HG03159 (cell line): ENCODE measurements around the gene ISL1.

Experiments
- ATAC-seq: cut with Tn5 transposase; IDR thresholded peaks from one replicate; pipeline ENCODE4 v1.9.1; 2021; ENCODE audit warnings: mild to moderate bottlenecking, moderate library complexity; ENCODE audit not compliant: unreplicated experiment

The ISL1 gene

DNA sequence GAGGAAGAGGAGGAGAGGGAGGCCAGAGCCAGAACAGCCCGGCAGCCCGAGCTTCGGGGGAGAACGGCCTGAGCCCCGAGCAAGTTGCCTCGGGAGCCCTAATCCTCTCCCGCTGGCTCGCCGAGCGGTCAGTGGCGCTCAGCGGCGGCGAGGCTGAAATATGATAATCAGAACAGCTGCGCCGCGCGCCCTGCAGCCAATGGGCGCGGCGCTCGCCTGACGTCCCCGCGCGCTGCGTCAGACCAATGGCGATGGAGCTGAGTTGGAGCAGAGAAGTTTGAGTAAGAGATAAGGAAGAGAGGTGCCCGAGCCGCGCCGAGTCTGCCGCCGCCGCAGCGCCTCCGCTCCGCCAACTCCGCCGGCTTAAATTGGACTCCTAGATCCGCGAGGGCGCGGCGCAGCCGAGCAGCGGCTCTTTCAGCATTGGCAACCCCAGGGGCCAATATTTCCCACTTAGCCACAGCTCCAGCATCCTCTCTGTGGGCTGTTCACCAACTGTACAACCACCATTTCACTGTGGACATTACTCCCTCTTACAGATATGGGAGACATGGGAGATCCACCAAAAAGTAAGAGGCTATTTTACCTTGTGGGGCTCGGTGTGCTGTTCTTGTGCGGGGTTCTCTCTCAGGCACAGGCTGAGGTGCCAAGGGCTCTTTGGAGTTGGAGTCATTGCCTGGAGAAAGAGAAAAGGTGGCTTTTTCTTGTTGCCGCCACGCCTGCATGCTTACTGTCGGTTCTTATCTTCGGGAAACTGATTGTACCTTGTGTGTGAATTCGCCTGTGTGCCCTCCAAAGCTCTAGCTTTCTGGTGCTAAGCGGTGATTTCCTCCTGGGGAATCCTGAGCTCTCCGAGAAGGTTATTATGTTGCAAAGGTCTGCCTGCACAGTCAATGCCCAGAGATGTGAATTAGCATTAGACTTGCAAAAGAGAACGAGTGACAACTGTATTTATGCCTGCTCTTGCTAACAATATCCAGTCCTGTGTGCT, at the start of gene ISL1:
ISL1 (plus strand) TSS at position 318 of the 991 bp plus-strand sequence; CDS start at position 542, 224 bp downstream.
- no peak for ATAC-seq

DNA sequence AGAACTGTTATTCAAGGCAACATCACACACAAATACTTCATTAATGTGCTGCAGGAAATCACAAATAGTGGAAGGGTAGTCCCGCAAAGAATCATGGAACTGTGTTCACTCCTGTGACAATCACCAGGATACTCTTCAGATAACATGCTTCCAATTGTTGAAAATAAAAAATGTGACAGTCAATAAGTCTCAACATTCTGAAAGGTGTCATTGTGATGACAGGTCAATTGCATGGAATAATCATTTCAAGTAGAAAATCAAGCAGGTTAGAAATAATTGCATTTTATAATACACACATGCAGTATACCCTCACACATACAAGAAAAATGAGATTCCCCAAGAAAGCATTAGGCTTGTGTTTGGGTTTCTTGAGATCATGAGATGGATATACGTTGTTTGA, 46.4 kb upstream of the ISL1 start:
- ATAC-seq, result no peak

DNA sequence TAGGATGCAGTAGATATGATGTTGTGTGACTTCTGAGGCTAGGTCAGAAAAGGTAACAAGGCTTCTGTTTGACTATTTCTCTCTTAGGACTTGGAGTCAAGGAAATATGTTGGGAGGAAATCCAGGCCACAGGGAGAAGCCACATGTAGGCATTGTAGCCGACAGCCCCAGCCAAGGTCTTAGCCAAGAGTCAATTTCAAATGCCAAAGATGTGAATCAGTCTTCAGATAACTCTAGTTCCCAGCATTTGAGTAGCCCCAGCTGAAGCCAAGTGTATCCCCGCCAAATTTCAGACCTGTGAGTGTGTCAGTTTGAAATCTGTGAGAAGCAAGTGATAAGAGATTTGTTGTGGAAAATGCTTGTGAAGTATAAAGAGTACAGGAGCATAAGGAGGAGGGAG, 38.1 kb upstream of the ISL1 start:
- ATAC-seq, result no peak

DNA sequence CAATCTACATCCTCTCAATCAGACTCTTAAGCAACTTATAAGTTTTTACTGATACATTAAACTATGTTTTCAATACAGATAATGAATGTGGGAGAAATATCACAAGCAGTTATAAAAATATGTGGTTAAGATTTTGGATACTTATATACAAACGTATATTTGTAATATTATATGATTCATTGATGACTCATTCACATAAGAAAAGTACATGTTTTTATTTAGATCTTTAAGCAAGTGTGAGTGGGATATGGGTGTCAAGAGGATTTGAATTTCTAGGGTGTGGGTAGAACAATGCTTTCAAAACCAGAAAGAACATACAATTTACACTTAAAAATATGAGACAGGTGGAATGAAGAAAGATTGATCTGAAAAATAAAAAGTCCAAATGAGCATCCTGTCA, 36.1 kb upstream of the ISL1 start:
- ATAC-seq, result no peak

DNA sequence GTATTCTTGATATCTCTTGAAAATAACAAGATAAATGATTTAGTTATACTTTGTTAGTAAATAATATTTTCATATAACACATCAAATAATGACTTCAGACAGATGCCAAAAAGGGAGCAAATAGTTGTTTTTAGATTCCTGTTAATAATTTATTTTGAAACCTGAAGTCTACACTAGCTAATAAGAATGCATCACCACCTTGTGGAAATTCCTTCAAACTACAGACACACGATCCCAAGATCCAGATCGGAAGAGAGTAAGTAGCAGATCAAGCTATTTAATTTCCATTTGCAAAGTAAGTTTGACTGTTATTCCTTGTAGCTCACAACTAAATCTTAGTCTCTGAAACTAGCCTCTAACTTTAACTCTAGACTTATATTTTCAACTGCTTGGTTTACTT, 35.5 kb upstream of the ISL1 start:
- no peak for ATAC-seq

DNA sequence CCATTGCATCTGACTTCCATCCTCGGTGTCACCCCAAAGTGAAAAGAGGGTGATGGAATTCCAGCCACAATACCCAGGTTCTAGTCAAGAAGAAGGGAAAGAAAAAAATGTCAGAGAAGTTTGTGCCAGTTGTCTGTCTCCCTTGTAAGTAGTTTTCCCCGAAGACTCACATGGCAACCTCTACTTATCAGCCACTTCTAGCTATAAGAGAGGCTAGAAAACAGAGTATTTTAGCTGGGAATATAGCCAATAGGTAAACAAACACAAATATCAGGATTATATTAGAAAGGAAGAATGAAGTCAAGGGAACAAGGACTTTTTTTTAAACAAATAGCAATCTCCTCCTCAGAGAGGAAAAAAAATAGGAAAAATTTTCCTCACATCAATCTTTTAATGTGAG, 12.2 kb upstream of the ISL1 start:
- no peak for ATAC-seq

DNA sequence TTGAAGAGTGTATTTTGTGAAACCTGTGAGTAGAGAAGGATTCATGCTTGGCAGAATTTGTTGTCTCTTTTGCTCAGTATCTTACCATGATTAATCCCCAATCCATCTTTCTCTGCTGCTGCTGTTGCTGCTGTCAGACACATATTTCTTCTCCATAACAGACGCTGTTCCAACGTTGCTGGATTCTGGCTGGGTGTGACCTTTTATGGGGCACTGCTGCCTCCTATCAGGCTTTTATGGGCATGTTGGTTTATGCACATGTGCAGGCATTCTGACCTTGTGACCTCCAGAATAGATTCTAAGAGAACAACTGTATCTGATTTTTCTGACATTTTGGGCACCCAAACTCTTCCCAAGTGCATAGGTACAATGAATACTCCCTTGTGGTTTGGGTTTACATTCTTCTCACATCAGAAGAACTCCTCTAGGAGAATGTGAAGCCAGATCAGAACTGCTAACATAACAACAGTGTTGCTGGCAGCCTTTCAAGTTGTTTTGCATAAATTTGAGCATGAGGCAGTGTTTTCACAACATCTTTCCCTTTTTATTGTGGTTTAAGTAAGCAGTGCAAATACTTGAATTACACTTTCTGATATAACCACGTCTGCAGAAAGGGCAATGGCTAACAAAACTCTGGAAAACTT, 9.2 kb upstream of the ISL1 start:
- ATAC-seq, result no peak

DNA sequence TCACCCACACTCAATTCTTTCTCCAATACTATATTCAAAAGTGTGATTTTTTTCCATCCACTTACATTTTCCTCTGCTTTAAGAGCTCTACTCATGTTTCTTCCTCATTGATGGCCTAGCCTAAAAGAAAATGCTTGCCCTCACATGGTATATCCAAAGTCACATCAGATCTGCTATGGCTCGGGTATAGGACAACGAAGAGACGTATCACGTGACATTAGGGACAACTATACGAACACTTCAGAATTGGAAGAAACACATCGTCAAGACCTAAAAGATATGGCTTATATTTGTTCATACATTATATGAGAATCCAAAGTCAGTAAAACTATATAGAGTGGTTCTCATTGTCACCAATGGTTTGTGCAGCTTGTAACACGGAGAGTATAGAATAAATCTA, 8.2 kb upstream of the ISL1 start:
- no peak for ATAC-seq

DNA sequence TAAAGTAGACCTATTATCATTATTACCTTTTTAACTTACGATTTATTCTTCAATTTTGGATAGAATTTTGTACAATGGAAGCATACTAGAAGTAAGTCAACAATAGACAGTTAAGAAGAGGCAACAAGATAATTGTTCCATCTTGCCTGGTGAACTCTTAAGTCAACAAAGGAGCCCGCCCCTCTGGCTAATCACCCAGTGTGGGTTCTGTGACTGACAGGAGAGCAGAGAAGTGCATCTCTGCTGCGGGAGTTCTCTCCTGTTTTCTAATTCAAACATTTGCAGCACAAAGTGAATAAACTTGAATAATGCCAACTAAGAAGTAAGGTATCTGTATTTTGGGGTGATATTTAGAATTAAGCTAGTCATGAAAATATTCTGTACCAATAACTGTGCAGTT, 6.7 kb upstream of the ISL1 start:
- ATAC-seq, result no peak

DNA sequence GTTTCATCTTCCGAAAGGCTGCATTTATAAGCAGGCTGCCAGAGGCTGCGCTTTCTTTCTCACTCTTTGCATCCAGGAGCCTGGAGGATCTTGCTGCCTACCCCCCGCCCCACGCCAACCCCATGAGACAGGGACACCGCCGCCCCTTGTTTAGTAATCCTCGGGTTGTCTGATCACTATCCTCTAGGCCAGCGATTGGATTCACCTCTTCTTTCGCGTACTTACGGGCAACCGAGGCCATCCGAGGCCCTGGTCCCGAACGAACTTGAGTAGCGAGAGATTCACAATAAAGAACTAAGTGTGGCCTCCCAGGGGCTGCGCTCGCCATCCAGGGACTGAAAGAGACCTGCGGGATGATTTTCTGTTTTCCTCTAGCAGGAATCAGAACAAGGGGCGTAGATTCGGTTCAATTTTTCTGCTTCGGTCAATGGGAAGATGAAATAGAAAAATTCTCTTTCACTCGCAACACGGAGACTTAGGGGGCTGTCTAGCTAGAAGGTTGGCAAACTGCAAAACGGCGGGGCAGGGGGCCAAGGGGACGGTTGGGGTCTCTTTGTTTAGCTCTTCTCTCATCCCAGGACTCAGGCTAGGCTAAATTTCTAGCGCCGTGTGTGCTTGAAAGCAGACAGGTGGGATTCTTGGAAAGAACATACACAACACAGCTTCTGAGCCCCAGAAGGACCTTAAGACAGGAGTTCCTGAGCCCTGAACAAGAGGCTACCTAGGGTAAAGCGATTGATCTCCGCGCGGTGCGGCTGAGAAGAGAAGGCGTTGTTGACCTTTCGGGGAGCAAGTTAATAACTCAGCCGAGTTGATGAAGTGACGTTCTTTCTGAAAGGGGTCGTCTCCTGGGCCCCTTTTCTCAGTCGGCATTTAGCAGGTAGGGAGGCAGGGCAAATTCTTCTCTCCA, 5.8 kb upstream of the ISL1 start:
- ATAC-seq, result no peak

DNA sequence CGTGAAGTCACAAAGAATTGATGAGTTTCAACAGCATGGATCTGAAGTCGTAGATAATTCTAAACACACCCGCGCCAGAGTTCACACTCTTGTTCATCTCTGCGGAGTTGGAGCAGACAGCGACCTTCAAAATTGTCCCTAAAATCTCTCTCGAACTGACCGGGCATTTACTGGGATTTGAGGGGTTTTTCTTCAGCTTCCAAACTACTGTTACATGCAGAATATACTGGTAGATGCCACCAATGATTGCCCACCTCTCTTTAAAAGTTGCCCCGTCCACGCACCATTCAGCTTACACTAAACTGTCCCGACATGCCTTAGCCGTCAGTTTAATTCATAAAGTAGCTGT, 5.2 kb upstream of the ISL1 start:
- ATAC-seq, result no peak

DNA sequence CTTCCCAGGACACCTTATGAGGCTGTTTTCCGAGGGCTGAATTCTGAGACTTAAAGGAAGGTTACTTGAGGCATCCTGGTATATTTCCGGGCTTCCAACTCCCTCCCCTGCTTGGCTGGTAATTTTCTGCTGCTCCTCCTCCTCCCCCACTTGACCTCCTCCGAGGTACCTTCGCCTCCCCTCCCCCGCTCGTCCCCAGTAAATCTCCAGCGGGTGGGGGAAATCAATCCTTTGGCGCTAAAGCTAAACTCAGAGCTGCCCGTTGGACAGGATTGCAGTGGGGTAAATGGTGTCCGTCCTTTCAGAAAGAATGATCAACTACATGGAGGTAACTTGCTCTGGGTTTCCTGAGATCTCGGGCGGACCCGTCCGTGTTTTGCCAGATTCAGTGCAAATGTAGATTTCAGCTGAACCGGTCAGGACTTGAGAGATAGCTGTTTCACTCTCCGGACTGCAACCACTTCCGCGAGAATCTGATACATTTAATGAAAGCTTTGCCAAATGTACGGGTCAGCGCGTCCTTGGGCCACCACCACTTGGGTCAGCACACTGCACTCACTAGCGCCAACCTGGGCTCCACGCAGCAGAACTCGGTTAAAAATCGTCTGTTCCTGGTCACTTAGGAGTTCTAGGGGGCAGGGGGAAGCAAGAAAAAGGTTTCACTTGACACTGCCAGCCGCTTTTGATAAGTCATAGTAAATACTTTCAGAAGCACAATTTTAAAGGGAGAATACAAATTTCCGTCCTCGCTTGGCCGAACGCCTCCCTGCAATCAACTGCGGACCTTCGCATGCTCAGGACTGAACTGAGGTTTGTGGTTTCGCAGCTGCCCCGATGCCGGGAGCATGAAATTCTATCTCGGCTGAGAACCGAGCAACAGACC, 4.6 kb upstream of the ISL1 start:
- no peak for ATAC-seq

DNA sequence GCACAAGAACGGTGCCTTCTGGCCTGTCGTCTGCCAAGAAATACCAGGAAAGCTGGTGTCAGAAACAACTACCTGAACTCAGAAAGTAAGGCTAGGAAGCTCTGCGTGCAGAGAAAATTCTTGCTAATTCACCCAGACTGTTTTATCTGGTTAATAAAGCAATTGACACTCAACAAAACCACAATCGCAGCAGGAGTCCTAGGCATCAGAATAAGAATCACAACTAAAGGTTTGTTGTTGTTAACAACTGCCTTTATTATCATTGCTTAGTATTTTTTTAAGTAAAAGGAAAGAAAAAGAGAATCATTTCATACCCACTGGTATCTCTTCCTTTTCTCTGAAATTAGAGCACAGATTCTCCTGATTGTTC, 3.9 kb upstream of the ISL1 start:
- ATAC-seq, result no peak

DNA sequence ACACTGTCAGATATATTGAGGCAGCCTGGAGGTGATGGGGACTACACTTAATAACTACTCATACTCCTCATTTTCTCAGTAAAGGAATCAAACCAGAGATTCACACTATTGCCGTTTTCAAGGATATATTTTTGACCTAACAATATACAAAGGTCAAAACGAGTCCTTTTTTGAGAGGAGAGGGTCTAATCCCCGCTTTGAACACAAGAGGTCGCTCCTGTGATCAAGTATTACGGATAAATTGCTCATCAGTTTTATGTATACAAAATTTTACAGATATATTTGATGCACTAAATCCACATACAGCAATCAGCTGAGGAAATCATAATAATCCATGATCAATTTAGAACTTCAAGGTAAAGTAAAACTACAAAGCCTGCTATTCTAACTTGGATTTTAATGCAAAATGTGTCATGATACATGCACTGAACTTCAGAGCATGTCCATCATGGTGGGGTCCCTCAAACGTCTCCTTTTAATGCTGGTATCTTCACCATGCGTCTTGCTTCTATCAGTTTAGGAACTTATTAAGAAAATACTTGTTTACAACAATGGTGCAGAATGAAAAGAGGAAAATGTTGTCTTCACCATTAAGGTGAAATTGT, 2.5 kb upstream of the ISL1 start:
- ATAC-seq, result no peak

DNA sequence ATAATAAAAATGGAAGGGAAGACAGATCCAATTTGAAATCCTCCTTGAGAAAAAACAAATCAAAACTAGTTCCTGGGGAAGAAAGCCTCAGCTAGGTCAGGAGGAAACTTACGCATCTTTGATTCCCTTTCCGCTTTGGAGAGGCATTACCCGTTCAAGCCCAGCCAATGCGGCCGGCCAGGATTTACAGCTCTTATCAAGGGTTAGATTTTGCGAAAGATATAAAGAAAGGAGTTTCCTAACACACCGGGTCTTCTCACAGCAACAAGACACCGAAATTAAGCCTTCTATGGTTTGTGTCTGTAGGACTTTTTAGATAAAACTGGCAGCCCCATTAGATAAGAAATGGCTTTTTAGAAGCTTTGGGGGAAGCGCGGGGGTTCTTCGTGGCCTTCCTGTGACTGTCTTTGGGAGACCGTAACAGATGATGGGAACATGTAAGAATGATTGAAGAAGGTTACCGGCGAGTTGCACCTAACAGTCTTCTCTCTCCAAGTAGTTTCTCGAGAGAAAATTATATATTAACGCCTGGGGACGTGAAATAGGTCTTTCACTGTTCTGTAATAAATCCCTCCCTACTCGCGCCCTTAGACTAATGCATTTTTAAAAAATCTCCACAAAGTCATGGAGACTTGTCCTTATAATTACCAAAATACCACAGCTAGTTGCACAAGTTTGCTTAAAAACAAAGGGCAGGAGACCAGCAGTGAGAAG, 1.3 kb upstream of the ISL1 start:
- no peak for ATAC-seq

DNA sequence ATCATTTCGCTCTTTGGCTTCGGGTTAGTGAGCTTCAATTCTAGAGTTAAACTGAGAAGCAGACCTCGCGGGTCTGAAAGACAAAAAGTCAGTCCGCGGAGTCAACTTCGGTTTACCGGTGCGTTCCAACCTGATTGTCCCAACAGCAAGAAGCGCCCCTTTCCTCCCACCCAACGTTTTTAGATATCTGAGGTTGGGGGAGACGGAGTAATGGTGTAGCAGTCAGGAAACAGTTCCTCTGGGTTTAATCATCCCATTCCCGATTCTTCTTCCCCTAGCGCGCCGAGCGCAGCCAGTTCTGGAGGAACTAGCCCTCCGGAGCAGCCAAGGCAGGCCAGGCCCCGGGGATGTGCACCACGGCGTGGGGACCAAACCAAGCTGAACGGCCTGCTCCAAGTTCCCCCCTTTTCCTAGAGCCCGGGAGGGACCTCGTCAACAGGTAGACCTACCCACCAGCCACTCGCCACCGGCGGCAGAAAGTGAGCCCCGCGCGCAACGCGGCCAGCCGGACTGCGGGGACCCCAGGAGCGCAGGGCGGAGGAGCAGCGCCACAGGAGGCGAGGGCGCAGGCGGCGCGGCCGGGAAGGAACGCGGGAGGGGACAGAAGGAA, 622 bp upstream of the ISL1 start:
- no peak for ATAC-seq

DNA sequence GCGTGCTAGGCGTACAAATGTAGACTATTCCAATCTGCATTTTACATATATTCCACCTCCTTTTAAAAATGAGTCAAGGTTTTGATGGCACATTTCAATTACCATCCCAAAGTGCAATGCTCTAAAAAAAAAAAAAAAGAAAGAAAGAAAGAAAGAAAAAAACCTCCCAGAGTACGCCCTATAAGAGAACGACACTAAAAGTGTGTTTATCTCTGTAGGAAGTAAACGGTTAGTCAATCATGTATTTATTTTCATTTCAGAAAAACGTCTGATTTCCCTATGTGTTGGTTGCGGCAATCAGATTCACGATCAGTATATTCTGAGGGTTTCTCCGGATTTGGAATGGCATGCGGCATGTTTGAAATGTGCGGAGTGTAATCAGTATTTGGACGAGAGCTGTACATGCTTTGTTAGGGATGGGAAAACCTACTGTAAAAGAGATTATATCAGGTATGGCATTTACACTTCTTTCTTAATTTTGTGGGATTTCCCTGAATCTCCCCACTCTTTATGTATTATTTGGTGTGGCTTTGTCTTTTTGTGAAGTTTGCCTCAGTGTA, 1.1 kb downstream of the ISL1 start:
- no peak for ATAC-seq

DNA sequence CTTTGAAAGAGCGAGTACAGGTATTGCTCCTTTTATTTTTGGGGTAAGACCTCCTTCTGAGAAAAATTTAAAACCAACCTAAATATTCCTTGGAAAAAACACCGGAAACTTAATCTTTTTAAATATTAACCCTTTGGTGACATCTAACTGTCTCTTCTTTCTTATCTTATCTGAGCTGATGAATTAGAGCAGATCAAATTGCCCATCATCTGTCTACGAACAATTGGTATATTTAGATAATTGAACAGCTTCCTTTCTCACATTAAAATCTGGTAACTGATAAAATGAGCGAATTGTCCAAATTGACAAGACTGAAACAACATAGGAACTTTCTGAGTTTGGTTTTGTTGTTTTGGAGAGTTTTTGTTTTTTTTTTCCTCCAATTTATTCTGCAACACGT, 2.0 kb downstream of the ISL1 start:
- ATAC-seq, result no peak
